Measurements from ENCODE around the gene UBE2F.

DNA sequence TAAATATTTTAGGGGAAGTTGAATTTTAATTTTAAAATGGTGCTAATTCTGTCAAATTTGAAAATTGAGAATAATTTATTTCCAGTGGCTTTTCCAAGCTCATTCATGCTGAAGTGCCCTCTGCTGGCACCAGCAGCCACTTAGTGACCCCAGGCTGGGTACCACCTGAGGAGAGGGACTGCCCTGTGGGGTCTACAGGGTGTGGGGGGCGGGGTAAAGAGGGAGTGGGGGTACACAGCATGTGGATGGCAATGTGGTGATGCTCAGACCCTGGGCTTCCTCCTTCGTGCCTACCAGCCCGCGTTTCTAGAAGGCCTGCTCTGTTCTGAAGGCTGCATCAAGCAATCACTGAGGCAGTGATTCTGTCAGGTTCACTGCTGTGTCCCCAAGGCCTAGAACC, 48.9 kb downstream of the UBE2F start:
- TF ChIP-seq, protein P1, sequence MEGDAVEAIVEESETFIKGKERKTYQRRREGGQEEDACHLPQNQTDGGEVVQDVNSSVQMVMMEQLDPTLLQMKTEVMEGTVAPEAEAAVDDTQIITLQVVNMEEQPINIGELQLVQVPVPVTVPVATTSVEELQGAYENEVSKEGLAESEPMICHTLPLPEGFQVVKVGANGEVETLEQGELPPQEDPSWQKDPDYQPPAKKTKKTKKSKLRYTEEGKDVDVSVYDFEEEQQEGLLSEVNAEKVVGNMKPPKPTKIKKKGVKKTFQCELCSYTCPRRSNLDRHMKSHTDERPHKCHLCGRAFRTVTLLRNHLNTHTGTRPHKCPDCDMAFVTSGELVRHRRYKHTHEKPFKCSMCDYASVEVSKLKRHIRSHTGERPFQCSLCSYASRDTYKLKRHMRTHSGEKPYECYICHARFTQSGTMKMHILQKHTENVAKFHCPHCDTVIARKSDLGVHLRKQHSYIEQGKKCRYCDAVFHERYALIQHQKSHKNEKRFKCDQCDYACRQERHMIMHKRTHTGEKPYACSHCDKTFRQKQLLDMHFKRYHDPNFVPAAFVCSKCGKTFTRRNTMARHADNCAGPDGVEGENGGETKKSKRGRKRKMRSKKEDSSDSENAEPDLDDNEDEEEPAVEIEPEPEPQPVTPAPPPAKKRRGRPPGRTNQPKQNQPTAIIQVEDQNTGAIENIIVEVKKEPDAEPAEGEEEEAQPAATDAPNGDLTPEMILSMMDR (IDR thresholded peaks at IDR 0.05) = no peak
- TF ChIP-seq POLR2A (IDR thresholded peaks at IDR 0.05) = no peak

Measured in breast epithelium (tissue), 3 donors.